A673 (cell line): ENCODE data around the gene GTPBP1. TPM values are rescaled to one million over a fixed set of nuclear protein-coding genes. Genes with fewer than 3 reads are reported as not detected.
A peak's percentile ranks its signal among the peaks of the same experiment; 100 is the strongest.

Source experiments
- BruUV-seq: library from RNA; stranded (reverse); fragments of 400-500 nt; replicated peaks from 2 replicates; lab custom pipeline; 2021; lab: Mats Ljungman, UMichigan
- CTCF ChIA-PET: fragments of 300-600 bp; sonication (Branson Sonifier 250); formaldehyde crosslinking; loops from one replicate; lab custom pipeline; 2022; ENCODE audit warnings: antibody characterized with exemption; lab: Charles Lee
- POLR2A ChIA-PET: fragments of 300-600 bp; sonication (Branson Sonifier 250); formaldehyde crosslinking; loops from one replicate; lab custom pipeline; 2022; ENCODE audit warnings: antibody characterized with exemption; ENCODE audit not compliant: low non-redundant PET; lab: Charles Lee
- DNase-seq: peaks from one replicate; pipeline ENCODE4 v3.0.0-alpha.2; 2015; ENCODE audit warnings: low spot score
- H3K27ac ChIP-seq: fragments of 200-600 bp; sonication (generic); 2 replicates; pipeline ENCODE4 v1.5.1; 2016; ENCODE audit warnings: mixed run types, low read depth, mild to moderate bottlenecking, mixed read lengths, antibody characterized with exemption, low read length; ENCODE audit not compliant: poor library complexity, severe bottlenecking
- H3K27me3 ChIP-seq: fragments of 200-600 bp; sonication (generic); replicated peaks from 2 replicates; pipeline ENCODE4 v1.6.1; 2017; ENCODE audit warnings: mixed run types, low read depth, mild to moderate bottlenecking, mixed read lengths, antibody characterized with exemption, low read length; ENCODE audit not compliant: insufficient read depth, poor library complexity
- H3K36me3 ChIP-seq: fragments of 200-600 bp; sonication (generic); 2 replicates; pipeline ENCODE4 v1.6.1; 2016; ENCODE audit warnings: mixed run types, mild to moderate bottlenecking, mixed read lengths, antibody characterized with exemption, low read length; ENCODE audit not compliant: insufficient read depth, poor library complexity, severe bottlenecking
- H3K4me1 ChIP-seq: fragments of 200-600 bp; sonication (generic); 2 replicates; pipeline ENCODE4 v1.6.1; 2017; ENCODE audit warnings: mixed run types, mild to moderate bottlenecking, mixed read lengths, antibody characterized with exemption, low read length; ENCODE audit not compliant: insufficient read depth, poor library complexity, severe bottlenecking
- H3K4me3 ChIP-seq: fragments of 200-600 bp; sonication (generic); 2 replicates; pipeline ENCODE4 v1.5.1; 2016; ENCODE audit warnings: low read depth, mixed run types, mild to moderate bottlenecking, mixed read lengths, low read length; ENCODE audit not compliant: poor library complexity, severe bottlenecking
- H3K9me3 ChIP-seq: fragments of 200-600 bp; sonication (generic); 2 replicates; pipeline ENCODE4 v1.6.1; 2016; ENCODE audit warnings: mixed run types, low read depth, mild to moderate bottlenecking, mixed read lengths, antibody characterized with exemption, low read length; ENCODE audit not compliant: poor library complexity, severe bottlenecking
- CTCF ChIP-seq: fragments of 300-800, 200-600 bp; sonication (generic); conservative IDR thresholded peaks from 2 replicates; pipeline ENCODE4 v1.5.1; 2017; ENCODE audit warnings: low read depth, mild to moderate bottlenecking, antibody characterized with exemption, low read length, moderate library complexity, mixed read lengths
- EZH2 ChIP-seq: fragments of 200-600 bp; sonication (generic); IDR thresholded peaks from 2 replicates; pipeline ENCODE4 v1.6.1; 2017; ENCODE audit warnings: borderline replicate concordance, low read depth, mild to moderate bottlenecking, mixed read lengths, antibody characterized with exemption, low read length; ENCODE audit not compliant: poor library complexity, severe bottlenecking
- intact Hi-C: fragments of 100-400 bp; cut with micrococcal nuclease; formaldehyde crosslinking; loops from one replicate; pipeline ENCODE4 v1.10.0; 2022; ENCODE audit not compliant: unreplicated experiment
- total RNA-seq: library from RNA; stranded (reverse); gene quantifications from 2 replicates; pipeline ENCODE4 v1.2.3, GENCODE V29; 2021

Gene GTPBP1
- total RNA-seq, 1 experiment from 2014 or later: 88.2 TPM

GRCh38 chr22:38724926-38725571 is 19.3 kb downstream of the GTPBP1 start:
- no peak overlapping the region for H3K27ac ChIP-seq
- DNase-seq: peak; percentile 77
- no TSS peak for BruUV-seq

GRCh38 chr22:38725900-38726655 is 20.3 kb downstream of the GTPBP1 start:
- intact Hi-C loops: no loop called here

More at GRCh38 chr22:38724926-38725571, 19.3 kb downstream of the GTPBP1 start:
- Histone ChIP-seq H3K9me3 (no peaks in the 10 kb centered on the region), H3K36me3 (peaks cover 95% of the 10 kb centered on the region), H3K4me3 (no peak overlapping the region), H3K27me3 (no peaks in the 10 kb centered on the region), H3K4me1 (no peaks in the 10 kb centered on the region)
- POLR2A ChIA-PET: interaction anchor here (0.5 to 0.6 kb wide), 2 partner anchors 12 to 727 kb away, joined by 4 to 15 read pairs; no protein-coding TSS in a partner anchor
- TF ChIP-seq EZH2 (no peak), CTCF (peak; percentile 72)
- intact Hi-C loops: no loop called here
- CTCF ChIA-PET: interaction anchor here (0.9 to 1.3 kb wide), 6 partner anchors 8 to 41 kb away, joined by 3 to 8 read pairs (median 5); partner anchors contain the start of gene GTPBP1

GRCh38 chr22:38727123-38727522 is 21.4 kb downstream of the GTPBP1 start:
- no peak for DNase-seq
- ChIA-PET CTCF (no interaction called here), POLR2A (no interaction called here)
- no peaks in the 10 kb centered on the region for H3K9me3 ChIP-seq
- peaks cover 96% of the 10 kb centered on the region for H3K36me3 ChIP-seq
- no TSS peak for BruUV-seq
- TF ChIP-seq CTCF (no peak), EZH2 (no peak)
- no peaks in the 10 kb centered on the region for H3K4me1 ChIP-seq
- H3K27me3 ChIP-seq: no peaks in the 10 kb centered on the region
- H3K4me3 ChIP-seq: no peak overlapping the region
- intact Hi-C loops: no loop called here
- no peak overlapping the region for H3K27ac ChIP-seq

More at GRCh38 chr22:38725900-38726655, 20.3 kb downstream of the GTPBP1 start:
- BruUV-seq: no TSS peak
- Histone ChIP-seq H3K27ac (no peak overlapping the region), H3K27me3 (no peaks in the 10 kb centered on the region), H3K36me3 (peaks cover 98% of the 10 kb centered on the region), H3K4me3 (no peak overlapping the region), H3K4me1 (no peaks in the 10 kb centered on the region), H3K9me3 (no peaks in the 10 kb centered on the region)
- POLR2A ChIA-PET: interaction anchor here (0.5 kb wide), 1 partner anchor 17 kb away, joined by 4 read pairs; no protein-coding TSS in a partner anchor
- TF ChIP-seq CTCF: no peak
- TF ChIP-seq EZH2: no peak
- DNase-seq: no peak
- CTCF ChIA-PET: no interaction called here
